ENCODE measurements around the gene GGT5.

DNA sequence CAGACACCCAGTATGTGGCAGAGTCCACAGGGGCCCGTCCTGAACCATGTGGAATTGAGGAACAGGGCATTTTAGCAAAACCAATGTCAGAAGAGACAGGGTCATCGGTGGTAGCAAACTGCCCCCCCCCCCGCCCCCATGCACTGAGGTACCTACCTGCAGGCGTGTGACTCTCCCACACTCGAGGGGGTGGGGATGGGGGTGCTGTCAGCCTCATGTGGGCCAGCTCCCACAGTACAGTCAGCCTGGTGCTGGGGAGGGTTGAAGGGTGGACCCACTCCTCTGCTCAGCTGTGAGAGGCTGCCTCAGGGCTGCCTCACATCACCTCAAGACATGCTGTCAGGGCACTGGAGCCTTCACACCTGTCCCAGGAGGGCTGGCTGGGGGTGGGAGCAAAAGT is 74.2 kb downstream of the GGT5 start:
- TF ChIP-seq, protein P1, sequence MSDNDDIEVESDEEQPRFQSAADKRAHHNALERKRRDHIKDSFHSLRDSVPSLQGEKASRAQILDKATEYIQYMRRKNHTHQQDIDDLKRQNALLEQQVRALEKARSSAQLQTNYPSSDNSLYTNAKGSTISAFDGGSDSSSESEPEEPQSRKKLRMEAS (IDR thresholded peaks at IDR 0.05): no peak
- TF ChIP-seq RXRA (IDR thresholded peaks at IDR 0.05): no peak
- TF ChIP-seq, protein P2, sequence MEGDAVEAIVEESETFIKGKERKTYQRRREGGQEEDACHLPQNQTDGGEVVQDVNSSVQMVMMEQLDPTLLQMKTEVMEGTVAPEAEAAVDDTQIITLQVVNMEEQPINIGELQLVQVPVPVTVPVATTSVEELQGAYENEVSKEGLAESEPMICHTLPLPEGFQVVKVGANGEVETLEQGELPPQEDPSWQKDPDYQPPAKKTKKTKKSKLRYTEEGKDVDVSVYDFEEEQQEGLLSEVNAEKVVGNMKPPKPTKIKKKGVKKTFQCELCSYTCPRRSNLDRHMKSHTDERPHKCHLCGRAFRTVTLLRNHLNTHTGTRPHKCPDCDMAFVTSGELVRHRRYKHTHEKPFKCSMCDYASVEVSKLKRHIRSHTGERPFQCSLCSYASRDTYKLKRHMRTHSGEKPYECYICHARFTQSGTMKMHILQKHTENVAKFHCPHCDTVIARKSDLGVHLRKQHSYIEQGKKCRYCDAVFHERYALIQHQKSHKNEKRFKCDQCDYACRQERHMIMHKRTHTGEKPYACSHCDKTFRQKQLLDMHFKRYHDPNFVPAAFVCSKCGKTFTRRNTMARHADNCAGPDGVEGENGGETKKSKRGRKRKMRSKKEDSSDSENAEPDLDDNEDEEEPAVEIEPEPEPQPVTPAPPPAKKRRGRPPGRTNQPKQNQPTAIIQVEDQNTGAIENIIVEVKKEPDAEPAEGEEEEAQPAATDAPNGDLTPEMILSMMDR (IDR thresholded peaks at IDR 0.05; ENCODE audit: low read depth, low read length, missing input control): no peak
- no peak for TF ChIP-seq JUND (IDR thresholded peaks at IDR 0.05)
- no peak for TF ChIP-seq NR2F2 (IDR thresholded peaks at IDR 0.05)
- no peak for TF ChIP-seq RAD21 (IDR thresholded peaks at IDR 0.05)
- TF ChIP-seq YY1 (IDR thresholded peaks at IDR 0.05): no peak
- TF ChIP-seq, protein P3, sequence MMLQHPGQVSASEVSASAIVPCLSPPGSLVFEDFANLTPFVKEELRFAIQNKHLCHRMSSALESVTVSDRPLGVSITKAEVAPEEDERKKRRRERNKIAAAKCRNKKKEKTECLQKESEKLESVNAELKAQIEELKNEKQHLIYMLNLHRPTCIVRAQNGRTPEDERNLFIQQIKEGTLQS (IDR thresholded peaks at IDR 0.05): no peak
- TF ChIP-seq EGR1 (IDR thresholded peaks at IDR 0.05; ENCODE audit: low read depth in 2 of 2): no peak
- TF ChIP-seq TAF1 (conservative IDR thresholded peaks at IDR 0.05): no peak
- TF ChIP-seq GABPA (IDR thresholded peaks at IDR 0.05 in 1 of 2, conservative IDR thresholded peaks at IDR 0.05 in 1 of 2): no peak
- TF ChIP-seq, protein P4, sequence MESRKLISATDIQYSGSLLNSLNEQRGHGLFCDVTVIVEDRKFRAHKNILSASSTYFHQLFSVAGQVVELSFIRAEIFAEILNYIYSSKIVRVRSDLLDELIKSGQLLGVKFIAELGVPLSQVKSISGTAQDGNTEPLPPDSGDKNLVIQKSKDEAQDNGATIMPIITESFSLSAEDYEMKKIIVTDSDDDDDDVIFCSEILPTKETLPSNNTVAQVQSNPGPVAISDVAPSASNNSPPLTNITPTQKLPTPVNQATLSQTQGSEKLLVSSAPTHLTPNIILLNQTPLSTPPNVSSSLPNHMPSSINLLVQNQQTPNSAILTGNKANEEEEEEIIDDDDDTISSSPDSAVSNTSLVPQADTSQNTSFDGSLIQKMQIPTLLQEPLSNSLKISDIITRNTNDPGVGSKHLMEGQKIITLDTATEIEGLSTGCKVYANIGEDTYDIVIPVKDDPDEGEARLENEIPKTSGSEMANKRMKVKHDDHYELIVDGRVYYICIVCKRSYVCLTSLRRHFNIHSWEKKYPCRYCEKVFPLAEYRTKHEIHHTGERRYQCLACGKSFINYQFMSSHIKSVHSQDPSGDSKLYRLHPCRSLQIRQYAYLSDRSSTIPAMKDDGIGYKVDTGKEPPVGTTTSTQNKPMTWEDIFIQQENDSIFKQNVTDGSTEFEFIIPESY (IDR thresholded peaks at IDR 0.05): no peak
- no peak for TF ChIP-seq FOXA1 (IDR thresholded peaks at IDR 0.05)

Measured in liver (tissue), 3 donors.